GM18526 (cell line): Measurements from ENCODE around the gene FAAP20.

ENCODE experiments used
- POLR2A ChIP-seq: IDR thresholded peaks from 3 replicates; pipeline ENCODE4 v1.6.1; 2011; ENCODE audit not compliant: insufficient read length; ENCODE audit errors: extremely low read depth

Gene FAAP20

GRCh38 chr1:2182376-2182775 is 12.2 kb downstream of the FAAP20 start:
- TF ChIP-seq POLR2A, result no peak

GRCh38 chr1:2181752-2182151 is 12.8 kb downstream of the FAAP20 start:
- TF ChIP-seq POLR2A, result no peak

- no peak for TF ChIP-seq POLR2A
Observed at GRCh38 chr1:2181271-2181670, 13.3 kb downstream of the FAAP20 start.

GRCh38 chr1:2180297-2181245 is 14.0 kb downstream of the FAAP20 start:
- TF ChIP-seq POLR2A, result no peak

GRCh38 chr1:2179283-2180013 is 15.1 kb downstream of the FAAP20 start:
- TF ChIP-seq POLR2A, result no peak

GRCh38 chr1:2178875-2179274 is 15.7 kb downstream of the FAAP20 start:
- TF ChIP-seq POLR2A, result no peak

GRCh38 chr1:2177946-2178538 is 16.5 kb downstream of the FAAP20 start:
- TF ChIP-seq POLR2A, result no peak

- no peak for TF ChIP-seq POLR2A
Observed at GRCh38 chr1:2177541-2177940, 17.0 kb downstream of the FAAP20 start.

- TF ChIP-seq POLR2A, result no peak
Observed at GRCh38 chr1:2176615-2177014, 18.0 kb downstream of the FAAP20 start.

- TF ChIP-seq POLR2A, result no peak
Observed at GRCh38 chr1:2175681-2176454, 18.7 kb downstream of the FAAP20 start.

GRCh38 chr1:2175055-2175414 is 19.5 kb downstream of the FAAP20 start:
- TF ChIP-seq POLR2A, result no peak

- TF ChIP-seq POLR2A, result no peak
Observed at GRCh38 chr1:2174348-2175054, 20.1 kb downstream of the FAAP20 start.

GRCh38 chr1:2173546-2174347 is 20.8 kb downstream of the FAAP20 start:
- no peak for TF ChIP-seq POLR2A
